Liver (tissue), 9 donors: ENCODE measurements around the gene C3orf20. TPM values are rescaled to one million over a fixed set of nuclear protein-coding genes. Genes with fewer than 3 reads are reported as not detected.

Experiments
- DNase-seq: peaks from one replicate; pipeline ENCODE4 v3.0.0-alpha.2; 2017; ENCODE audit warnings: low spot score
- H3K27ac ChIP-seq, 2 donors: one replicate each; pipeline ENCODE4 v1.7.0; 2013; ENCODE audit warnings: inconsistent platforms in 2 of 2, low read length in 2 of 2, control low read depth in 1 of 2, low read depth in 1 of 2, mild to moderate bottlenecking in 1 of 2
- H3K27me3 ChIP-seq, 4 donors: one replicate each; pipeline versions ENCODE4 v1.6.1 to v1.7.0; 2013; ENCODE audit warnings: low read length in 3 of 4, inconsistent platforms in 1 of 4, mild to moderate bottlenecking in 1 of 4, moderate library complexity in 1 of 4; ENCODE audit not compliant: control insufficient read depth in 4 of 4, insufficient read depth in 4 of 4
- H3K36me3 ChIP-seq, 4 donors: one replicate each; pipeline versions ENCODE4 v1.6.1 to v1.7.0; 2013; ENCODE audit warnings: low read length in 3 of 4, mild to moderate bottlenecking in 3 of 4, low read depth in 1 of 4, moderate library complexity in 1 of 4; ENCODE audit not compliant: control insufficient read depth in 4 of 4, insufficient read depth in 3 of 4
- H3K4me1 ChIP-seq, 4 donors: one replicate each; pipeline versions ENCODE4 v1.6.1 to v1.7.0; 2013; ENCODE audit warnings: low read length in 3 of 4, mild to moderate bottlenecking in 3 of 4, moderate library complexity in 1 of 4; ENCODE audit not compliant: control insufficient read depth in 4 of 4, insufficient read depth in 4 of 4
- H3K4me3 ChIP-seq, 3 donors: one replicate each; pipeline versions ENCODE4 v1.6.1 to v1.7.0; 2013; ENCODE audit warnings: low read length in 3 of 3, control low read depth in 1 of 3, low read depth in 1 of 3, mild to moderate bottlenecking in 1 of 3
- H3K9ac ChIP-seq, 2 donors: one replicate each; pipeline ENCODE4 v1.7.0; 2013; ENCODE audit warnings: low read length in 2 of 2, mild to moderate bottlenecking in 2 of 2, moderate library complexity in 2 of 2, control low read depth in 1 of 2, low read depth in 1 of 2
- H3K9me3 ChIP-seq, 4 donors: one replicate each; pipeline versions ENCODE4 v1.6.1 to v1.7.0; 2013; ENCODE audit warnings: low read length in 3 of 4; ENCODE audit not compliant: control insufficient read depth in 4 of 4
- ATF3 ChIP-seq: IDR thresholded peaks from 2 replicates; pipeline ENCODE4 v1.6.1; 2016; ENCODE audit warnings: antibody characterized with exemption
- CTCF ChIP-seq: fragments of 150-350 bp; IDR thresholded peaks from 2 replicates; pipeline ENCODE4 v1.5.1; 2017; ENCODE audit warnings: improper control_type of control experiment, low read depth, low read length; ENCODE audit not compliant: missing input control
- EGR1 ChIP-seq, 2 donors: IDR thresholded peaks; 2 replicates each; pipeline ENCODE4 v1.6.1; 2016 to 2018; ENCODE audit warnings: antibody characterized with exemption in 2 of 2, low read depth in 2 of 2
- FOXA1 ChIP-seq: IDR thresholded peaks from 2 replicates; pipeline ENCODE4 v1.6.1; 2016; ENCODE audit warnings: antibody characterized with exemption
- FOXA2 ChIP-seq: IDR thresholded peaks from 2 replicates; pipeline ENCODE4 v1.6.1; 2016; ENCODE audit warnings: antibody characterized with exemption
- HNF4A ChIP-seq, 2 donors: conservative IDR thresholded peaks; 2 replicates each; pipeline ENCODE4 v1.6.1; 2016; ENCODE audit warnings: antibody characterized with exemption in 2 of 2, mild to moderate bottlenecking in 2 of 2
- HNF4G ChIP-seq: IDR thresholded peaks from 2 replicates; pipeline ENCODE4 v1.6.1; 2016; ENCODE audit warnings: antibody characterized with exemption
- JUND ChIP-seq, 2 donors: IDR thresholded peaks; 2 replicates each; pipeline ENCODE4 v1.6.1; 2016; ENCODE audit warnings: antibody characterized with exemption in 2 of 2
- MAX ChIP-seq: IDR thresholded peaks from 2 replicates; pipeline ENCODE4 v1.6.1; 2016; ENCODE audit warnings: antibody characterized with exemption
- NR2F2 ChIP-seq: IDR thresholded peaks from 2 replicates; pipeline ENCODE4 v1.6.1; 2016; ENCODE audit warnings: antibody characterized with exemption
- RAD21 ChIP-seq, 2 donors: IDR thresholded peaks; 2 replicates each; pipeline ENCODE4 v1.6.1; 2016; ENCODE audit warnings: antibody characterized with exemption in 2 of 2, mild to moderate bottlenecking in 2 of 2
- RXRA ChIP-seq, 2 donors: IDR thresholded peaks; 2 replicates each; pipeline ENCODE4 v1.6.1; 2017 to 2018; ENCODE audit warnings: antibody characterized with exemption in 2 of 2, mild to moderate bottlenecking in 1 of 2
- SP1 ChIP-seq: IDR thresholded peaks from 2 replicates; pipeline ENCODE4 v1.6.1; 2018; ENCODE audit warnings: antibody characterized with exemption, mild to moderate bottlenecking
- TAF1 ChIP-seq: conservative IDR thresholded peaks from 2 replicates; pipeline ENCODE4 v1.6.1; 2016; ENCODE audit warnings: antibody characterized with exemption, mild to moderate bottlenecking
- YY1 ChIP-seq: IDR thresholded peaks from 2 replicates; pipeline ENCODE4 v1.6.1; 2016; ENCODE audit warnings: antibody characterized with exemption, mild to moderate bottlenecking
- WGBS: extraction: QIAGEN DNeasy Blood & Tissue Kit; methylation state at CpG from one replicate; pipeline ENCODE4 v1.1.7; 2013; 5-methylcytosine and 5-hydroxymethylcytosine counted together
- polyA plus RNA-seq, 2 donors: library from polyadenylated mRNA; stranded (reverse) in 1 of 2; unstranded in 1 of 2; fragments of 200-250 nt in 1 of 2; fragments of >200 nt in 1 of 2; fragmentation: Nextera tagmentation in 1 of 2; extraction: Ambion mirVana in 1 of 2; gene quantifications; one replicate each; pipeline versions ENCODE4 v1.2.1 to v1.2.3, GENCODE V29; 2013 to 2015
- total RNA-seq, 2 donors: library from RNA; depleted of rRNA; stranded (reverse); fragments of >200 nt; gene quantifications; one replicate each; pipeline ENCODE4 v1.2.3, GENCODE V29; 2014
- TF ChIP-seq, protein P1 (sequence below): IDR thresholded peaks from 2 replicates; pipeline ENCODE4 v1.6.1; 2016; ENCODE audit warnings: antibody characterized with exemption, mild to moderate bottlenecking
- TF ChIP-seq, protein P2 (sequence below): IDR thresholded peaks from 2 replicates; pipeline ENCODE4 v1.6.1; 2016; ENCODE audit warnings: antibody characterized with exemption
- donor health status: healthy.
- donor health status: healthy.
- donor health status: healthy.
- donor health status: healthy.
- donor health status: healthy.

Gene C3orf20
- total and polyA plus RNA-seq, 4 donors: 0.05 to 0.08 TPM; not detected in 2

DNA sequence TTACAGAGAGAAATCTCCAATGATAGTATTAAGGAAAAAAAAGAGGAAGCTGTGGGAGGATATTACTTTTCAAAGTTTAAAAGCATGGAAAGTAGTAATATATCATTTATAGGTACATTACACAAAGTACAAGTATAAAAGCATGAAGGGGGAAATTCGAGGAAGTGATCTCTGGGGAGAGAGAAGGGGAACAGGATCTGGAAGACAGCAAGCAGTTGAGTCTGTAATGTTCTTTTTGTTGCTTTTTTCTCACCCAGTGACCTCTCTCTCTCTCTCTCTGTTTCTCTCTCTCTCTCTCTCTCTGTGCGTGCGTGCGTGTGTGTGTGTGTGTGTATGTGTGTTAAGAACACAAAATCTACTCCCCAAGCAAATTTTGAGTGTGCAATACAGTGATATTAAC is 10.2 kb downstream of the C3orf20 start:
- Histone ChIP-seq H3K27ac (no peak overlapping the region), H3K27me3 (no peaks in the 10 kb centered on the region), H3K4me1 (no peaks in the 10 kb centered on the region), H3K36me3 (no peaks in the 10 kb centered on the region), H3K4me3 (no peak overlapping the region), H3K9me3 (no peaks in the 10 kb centered on the region), H3K9ac (no peak overlapping the region)
- TF ChIP-seq RXRA (IDR thresholded peaks at IDR 0.05) (no peak), ATF3 (no peak), TAF1 (no peak), RAD21 (IDR thresholded peaks at IDR 0.05) (no peak)
- DNase-seq: no peak
- WGBS: 65% methylated on average over 4 of the region's 4 CpGs

GRCh38 chr3:14687360-14687759 is 12.4 kb downstream of the C3orf20 start:
- WGBS: 82% methylated on average over 3 of the region's 3 CpGs
- Histone ChIP-seq H3K27me3 (no peaks in the 10 kb centered on the region), H3K9me3 (no peaks in the 10 kb centered on the region), H3K9ac (no peak overlapping the region), H3K27ac (no peak overlapping the region), H3K36me3 (no peaks in the 10 kb centered on the region), H3K4me3 (no peak overlapping the region), H3K4me1 (no peaks in the 10 kb centered on the region)
- no peak for TF ChIP-seq EGR1 (IDR thresholded peaks at IDR 0.05; ENCODE audit: low read depth in 2 of 2)
- no peak for TF ChIP-seq TAF1
- TF ChIP-seq MAX: no peak
- TF ChIP-seq FOXA1: no peak
- no peak for TF ChIP-seq RAD21 (IDR thresholded peaks at IDR 0.05)
- no peak for TF ChIP-seq RXRA (IDR thresholded peaks at IDR 0.05)
- TF ChIP-seq SP1: no peak
- no peak for TF ChIP-seq HNF4G
- TF ChIP-seq CTCF: no peak
- no peak for TF ChIP-seq FOXA2
- TF ChIP-seq NR2F2: no peak
- DNase-seq: no peak

DNA sequence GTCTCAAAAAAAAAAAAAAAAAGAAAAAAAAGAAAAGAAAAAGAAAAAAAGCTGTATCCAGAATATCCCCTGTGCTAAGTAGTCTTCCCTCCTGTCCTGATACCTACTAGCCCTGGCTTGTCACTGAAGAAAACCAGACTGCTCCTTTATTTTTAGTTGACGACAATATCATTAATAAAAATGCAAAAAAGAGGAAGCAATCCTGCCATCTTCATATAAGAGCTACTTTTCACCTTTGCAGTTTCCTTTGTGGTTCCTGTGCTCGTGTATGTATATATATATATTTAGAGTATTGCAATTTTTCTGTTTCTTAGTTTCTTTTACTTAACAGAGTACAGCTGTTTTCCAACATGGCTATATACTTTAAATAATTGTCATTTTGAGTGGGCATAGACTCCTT is 13.6 kb downstream of the C3orf20 start:
- 75% methylated on average over 2 of the region's 2 CpGs for WGBS
- DNase-seq: no peak
- TF ChIP-seq, protein P1, sequence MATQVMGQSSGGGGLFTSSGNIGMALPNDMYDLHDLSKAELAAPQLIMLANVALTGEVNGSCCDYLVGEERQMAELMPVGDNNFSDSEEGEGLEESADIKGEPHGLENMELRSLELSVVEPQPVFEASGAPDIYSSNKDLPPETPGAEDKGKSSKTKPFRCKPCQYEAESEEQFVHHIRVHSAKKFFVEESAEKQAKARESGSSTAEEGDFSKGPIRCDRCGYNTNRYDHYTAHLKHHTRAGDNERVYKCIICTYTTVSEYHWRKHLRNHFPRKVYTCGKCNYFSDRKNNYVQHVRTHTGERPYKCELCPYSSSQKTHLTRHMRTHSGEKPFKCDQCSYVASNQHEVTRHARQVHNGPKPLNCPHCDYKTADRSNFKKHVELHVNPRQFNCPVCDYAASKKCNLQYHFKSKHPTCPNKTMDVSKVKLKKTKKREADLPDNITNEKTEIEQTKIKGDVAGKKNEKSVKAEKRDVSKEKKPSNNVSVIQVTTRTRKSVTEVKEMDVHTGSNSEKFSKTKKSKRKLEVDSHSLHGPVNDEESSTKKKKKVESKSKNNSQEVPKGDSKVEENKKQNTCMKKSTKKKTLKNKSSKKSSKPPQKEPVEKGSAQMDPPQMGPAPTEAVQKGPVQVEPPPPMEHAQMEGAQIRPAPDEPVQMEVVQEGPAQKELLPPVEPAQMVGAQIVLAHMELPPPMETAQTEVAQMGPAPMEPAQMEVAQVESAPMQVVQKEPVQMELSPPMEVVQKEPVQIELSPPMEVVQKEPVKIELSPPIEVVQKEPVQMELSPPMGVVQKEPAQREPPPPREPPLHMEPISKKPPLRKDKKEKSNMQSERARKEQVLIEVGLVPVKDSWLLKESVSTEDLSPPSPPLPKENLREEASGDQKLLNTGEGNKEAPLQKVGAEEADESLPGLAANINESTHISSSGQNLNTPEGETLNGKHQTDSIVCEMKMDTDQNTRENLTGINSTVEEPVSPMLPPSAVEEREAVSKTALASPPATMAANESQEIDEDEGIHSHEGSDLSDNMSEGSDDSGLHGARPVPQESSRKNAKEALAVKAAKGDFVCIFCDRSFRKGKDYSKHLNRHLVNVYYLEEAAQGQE: no peak
- TF ChIP-seq HNF4G: no peak
- no peak for TF ChIP-seq HNF4A (conservative IDR thresholded peaks at IDR 0.05)
- no peak for TF ChIP-seq SP1
- no peak for TF ChIP-seq RAD21 (IDR thresholded peaks at IDR 0.05)
- no peak for TF ChIP-seq JUND (IDR thresholded peaks at IDR 0.05)
- no peak for TF ChIP-seq YY1
- TF ChIP-seq CTCF: no peak
- TF ChIP-seq ATF3: no peak
- TF ChIP-seq MAX: no peak
- no peak for TF ChIP-seq NR2F2
- TF ChIP-seq, protein P2, sequence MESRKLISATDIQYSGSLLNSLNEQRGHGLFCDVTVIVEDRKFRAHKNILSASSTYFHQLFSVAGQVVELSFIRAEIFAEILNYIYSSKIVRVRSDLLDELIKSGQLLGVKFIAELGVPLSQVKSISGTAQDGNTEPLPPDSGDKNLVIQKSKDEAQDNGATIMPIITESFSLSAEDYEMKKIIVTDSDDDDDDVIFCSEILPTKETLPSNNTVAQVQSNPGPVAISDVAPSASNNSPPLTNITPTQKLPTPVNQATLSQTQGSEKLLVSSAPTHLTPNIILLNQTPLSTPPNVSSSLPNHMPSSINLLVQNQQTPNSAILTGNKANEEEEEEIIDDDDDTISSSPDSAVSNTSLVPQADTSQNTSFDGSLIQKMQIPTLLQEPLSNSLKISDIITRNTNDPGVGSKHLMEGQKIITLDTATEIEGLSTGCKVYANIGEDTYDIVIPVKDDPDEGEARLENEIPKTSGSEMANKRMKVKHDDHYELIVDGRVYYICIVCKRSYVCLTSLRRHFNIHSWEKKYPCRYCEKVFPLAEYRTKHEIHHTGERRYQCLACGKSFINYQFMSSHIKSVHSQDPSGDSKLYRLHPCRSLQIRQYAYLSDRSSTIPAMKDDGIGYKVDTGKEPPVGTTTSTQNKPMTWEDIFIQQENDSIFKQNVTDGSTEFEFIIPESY: no peak
- no peaks in the 10 kb centered on the region for H3K4me1 ChIP-seq
- H3K4me3 ChIP-seq: no peak overlapping the region
- no peaks in the 10 kb centered on the region for H3K9me3 ChIP-seq
- H3K36me3 ChIP-seq: no peaks in the 10 kb centered on the region
- H3K27me3 ChIP-seq: no peaks in the 10 kb centered on the region
- H3K27ac ChIP-seq: no peak overlapping the region
- no peak overlapping the region for H3K9ac ChIP-seq
